Measurements from ENCODE around the gene JADE1. TPM values are rescaled to one million over a fixed set of nuclear protein-coding genes. Genes with fewer than 3 reads are reported as not detected.

The JADE1 gene
- total and polyA plus RNA-seq, 2 experiments from 2014 or later = 84.2 to 158 TPM

DNA sequence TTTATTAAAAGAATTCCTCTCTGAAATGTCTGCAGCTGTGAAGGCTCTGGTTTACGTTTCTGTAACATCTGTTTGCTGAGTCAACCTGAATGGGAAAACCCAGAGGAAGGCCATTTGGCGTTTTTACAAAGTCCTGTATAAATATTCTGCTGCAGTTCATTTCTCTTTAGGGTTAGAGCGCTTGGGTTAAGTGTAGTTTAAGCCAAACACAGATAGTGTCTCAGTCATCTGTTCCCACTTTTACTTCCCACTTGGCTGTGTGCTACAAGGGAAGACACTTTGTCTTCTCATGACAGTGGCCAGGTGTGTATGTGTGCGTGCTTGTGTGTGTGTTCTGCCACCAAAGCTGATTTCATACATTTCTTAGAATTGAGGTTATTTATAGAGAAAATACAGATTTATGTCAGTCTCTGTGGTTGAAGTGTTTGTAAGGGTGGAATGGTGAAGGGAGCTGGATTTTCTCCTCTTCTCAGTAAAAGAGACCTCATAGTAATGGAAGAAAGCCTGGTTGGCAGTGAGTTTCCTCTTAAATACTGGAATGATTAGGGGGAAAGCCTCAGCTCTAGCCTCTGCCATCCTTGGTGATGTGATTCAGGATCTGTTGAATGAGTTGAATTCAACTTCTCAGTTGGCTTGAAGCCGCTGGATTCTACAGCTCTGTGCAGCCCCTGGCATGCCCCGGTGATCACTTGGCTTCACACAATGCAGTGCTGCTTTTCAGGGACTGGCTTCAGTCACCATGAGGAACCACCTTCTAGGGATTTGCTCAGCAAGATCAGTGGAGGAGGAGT is 50.6 kb downstream of the JADE1 start:
- H3K4me1 ChIP-seq (ENCODE audit: insufficient read depth) = peaks cover 26% of the 10 kb centered on the region
- peaks cover 94% of the 10 kb centered on the region for H3K36me3 ChIP-seq (ENCODE audit: insufficient read depth)
- Mint-ChIP-seq H3K27ac (peak overlapping the region; percentile 82), H3K36me3 (ENCODE audit: low read depth) (peaks cover 100% of the 10 kb centered on the region), H3K9me3 (0 out of 3 replicates have a peak, but pooled peaks cover 2% of the 10 kb centered on the region), H3K4me3 (no peak overlapping the region), H3K27me3 (ENCODE audit: insufficient read depth, low read depth, poor library complexity) (peaks cover 41% of the 10 kb centered on the region), H3K4me1 (peaks cover 68% of the 10 kb centered on the region)
- H2AFZ ChIP-seq = no peak overlapping the region
- no peak for TF ChIP-seq STAT1 (IDR thresholded peaks at IDR 0.05; ENCODE audit: unreplicated experiment)
- peak; percentile 46; the same call in 1 of the 2 replicates for TF ChIP-seq POLR2AphosphoS5 (IDR thresholded peaks at IDR 0.05; ENCODE audit: low read depth)
- no peak for TF ChIP-seq CREB1 (CRISPR knock-in tag; IDR thresholded peaks at IDR 0.05; ENCODE audit: low read depth)
- H3K27me3 ChIP-seq (ENCODE audit: insufficient read depth) = no peaks in the 10 kb centered on the region
- H3F3A ChIP-seq (replicated peaks; ENCODE audit: low read depth) = peaks cover 88% of the 10 kb centered on the region
- H3K4me3 ChIP-seq = no peak overlapping the region
- ATAC-seq (no peak), DNase-seq (ENCODE audit: low spot score) (no peak)
- peaks cover 95% of the 10 kb centered on the region for H3K79me2 ChIP-seq (replicated peaks; ENCODE audit: insufficient read depth)
- no peaks in the 10 kb centered on the region for H3K9me2 ChIP-seq (ENCODE audit: insufficient read depth)
- H3K27ac ChIP-seq (ENCODE audit: low read depth) = peak overlapping the region; percentile 89
- H3K4me2 ChIP-seq = no peak overlapping the region
- H4K20me1 ChIP-seq (replicated peaks; ENCODE audit: insufficient read depth) = peaks cover 87% of the 10 kb centered on the region

GRCh38 chr4:128861856-128862518 is 52.5 kb downstream of the JADE1 start:
- Histone ChIP-seq H2AFZ (no peak overlapping the region), H3K4me2 (peak overlapping the region; percentile 38; the same call in 1 of the 2 replicates), H3K79me2 (replicated peaks; ENCODE audit: insufficient read depth) (peaks cover 96% of the 10 kb centered on the region), H3F3A (replicated peaks; ENCODE audit: low read depth) (peaks cover 86% of the 10 kb centered on the region), H3K27me3 (ENCODE audit: insufficient read depth) (no peaks in the 10 kb centered on the region), H3K27ac (ENCODE audit: low read depth) (peak overlapping the region; percentile 89), H3K4me3 (no peak overlapping the region), H4K20me1 (replicated peaks; ENCODE audit: insufficient read depth) (peaks cover 81% of the 10 kb centered on the region), H3K4me1 (ENCODE audit: insufficient read depth) (peaks cover 32% of the 10 kb centered on the region), H3K36me3 (ENCODE audit: insufficient read depth) (peaks cover 94% of the 10 kb centered on the region), H3K9me2 (ENCODE audit: insufficient read depth) (no peaks in the 10 kb centered on the region)
- H3K27ac Mint-ChIP-seq = no peak overlapping the region
- peaks cover 99% of the 10 kb centered on the region for H3K36me3 Mint-ChIP-seq (ENCODE audit: low read depth)
- peaks cover 48% of the 10 kb centered on the region for H3K27me3 Mint-ChIP-seq (ENCODE audit: insufficient read depth, low read depth, poor library complexity)
- ATAC-seq (no peak), DNase-seq (ENCODE audit: low spot score) (no peak)
- peaks cover 81% of the 10 kb centered on the region for H3K4me1 Mint-ChIP-seq
- 0 out of 3 replicates have a peak, but pooled peaks cover 2% of the 10 kb centered on the region for H3K9me3 Mint-ChIP-seq
- no peak overlapping the region for H3K4me3 Mint-ChIP-seq
- TF ChIP-seq ZNF114 (CRISPR knock-in tag; IDR thresholded peaks at IDR 0.05) (no peak), POLR2AphosphoS5 (IDR thresholded peaks at IDR 0.05; ENCODE audit: low read depth) (no peak), ETS1 (IDR thresholded peaks at IDR 0.05) (no peak), ZNF462 (CRISPR knock-in tag; IDR thresholded peaks at IDR 0.05) (no peak), REST (IDR thresholded peaks at IDR 0.05; ENCODE audit: unreplicated experiment) (no peak), NANOG (IDR thresholded peaks at IDR 0.05; ENCODE audit: borderline replicate concordance) (no peak), EZH2 (IDR thresholded peaks at IDR 0.05; ENCODE audit: low read depth, unreplicated experiment) (no peak)

All from GM23338 (cell line).